K562 (cell line): ENCODE measurements around the gene BICC1. TPM values are rescaled to one million over a fixed set of nuclear protein-coding genes. Genes with fewer than 3 reads are reported as not detected.

Experiments
- ATAC-seq: fragments of 200-7000 bp; cut with Tn5 transposase; 3 replicates; pipeline ENCODE4 v1.9.1; 2020; ENCODE audit warnings: moderate library complexity
- BruUV-seq: library from RNA; stranded (reverse); fragments of 400-500 nt; replicated peaks from 2 replicates; lab custom pipeline; 2021; lab: Mats Ljungman, UMichigan
- CTCF ChIA-PET: fragments of 300-600 bp; formaldehyde crosslinking; extraction: SDS; loops from one replicate; lab custom pipeline; 2021; ENCODE audit warnings: low intra/inter-chr PET ratio; lab: Yijun Ruan, JAX
- POLR2A ChIA-PET: fragments of 300-600, 350-650 bp; sonication (Branson Sonifier 250); formaldehyde crosslinking; extraction: SDS; loops from one replicate; lab custom pipeline; 2021; ENCODE audit warnings: antibody characterized with exemption, inconsistent platforms; lab: Yijun Ruan, JAX
- DNase-seq, 4 experiments: peaks; one replicate each; pipeline versions ENCODE4 v3.0.0 to v3.0.0-alpha.2; 2011 to 2018; ENCODE audit warnings: low spot score in 3 of 4, mixed read lengths in 3 of 4; ENCODE audit errors: extremely low read depth in 1 of 4
- FAIRE-seq: peaks from 2 replicates; lab custom pipeline; 2011; peaks lifted over from hg19 to GRCh38; lab: Jason Lieb, UNC
- H2AFZ ChIP-seq: 2 replicates; pipeline ENCODE4 v1.6.0; 2011; ENCODE audit warnings: low read depth, low read length, control low read depth, inconsistent platforms
- H3K27ac ChIP-seq: fragments of 200-600 bp; 3 replicates; pipeline ENCODE4 v1.8.0; 2011; ENCODE audit warnings: low read depth, mild to moderate bottlenecking, control low read depth, inconsistent platforms, low read length, moderate library complexity, mixed read lengths; ENCODE audit errors: extremely low read depth
- H3K27me3 ChIP-seq, 2 experiments: fragments of 300-600 bp in 1 of 2; 2 replicates in 1 of 2; 3 replicates in 1 of 2; pipeline versions ENCODE4 v1.6.0 to v1.8.0; 2011; ENCODE audit warnings: inconsistent platforms in 2 of 2, low read length in 2 of 2, mild to moderate bottlenecking in 1 of 2, mixed read lengths in 1 of 2, moderate library complexity in 1 of 2; ENCODE audit not compliant: control insufficient read depth in 2 of 2, insufficient read depth in 2 of 2
- H3K36me3 ChIP-seq: fragments of 300-600 bp; 3 replicates; pipeline ENCODE4 v1.8.0; 2011; ENCODE audit warnings: mild to moderate bottlenecking, low read length, inconsistent platforms; ENCODE audit not compliant: control insufficient read depth, insufficient read depth
- H3K4me1 ChIP-seq, 2 experiments: fragments of 200-600 bp in 1 of 2; replicated peaks in 1 of 2; 2 replicates in 1 of 2; 3 replicates in 1 of 2; pipeline versions ENCODE4 v1.5.1 to v1.8.0; 2011; ENCODE audit warnings: inconsistent platforms in 2 of 2, low read length in 2 of 2, mild to moderate bottlenecking in 1 of 2, mixed read lengths in 1 of 2, moderate library complexity in 1 of 2; ENCODE audit not compliant: control insufficient read depth in 2 of 2, insufficient read depth in 2 of 2
- H3K4me2 ChIP-seq: 2 replicates; pipeline ENCODE4 v1.6.1; 2011; ENCODE audit warnings: low read length, control low read depth, inconsistent platforms, mixed read lengths; ENCODE audit not compliant: insufficient read depth
- H3K4me3 ChIP-seq: fragments of 200-600 bp; sonication (generic), shearing (Covaris generic); 2 replicates; pipeline ENCODE4 v1.5.1; 2016; ENCODE audit warnings: control low read depth, inconsistent platforms
- H3K79me2 ChIP-seq: fragments of 200-600 bp; 3 replicates; pipeline ENCODE4 v1.8.0; 2011; ENCODE audit warnings: low read length, inconsistent platforms; ENCODE audit not compliant: control insufficient read depth, insufficient read depth
- H3K9ac ChIP-seq, 2 experiments: 2 replicates each; pipeline versions ENCODE4 v1.6.0 to v1.6.1; 2011; ENCODE audit warnings: low read depth in 2 of 2, low read length in 2 of 2, control low read depth in 1 of 2, inconsistent platforms in 1 of 2, mild to moderate bottlenecking in 1 of 2, mixed read lengths in 1 of 2; ENCODE audit not compliant: insufficient read depth in 1 of 2
- H3K9me1 ChIP-seq: one replicate; pipeline ENCODE4 v1.6.0; 2011; ENCODE audit warnings: inconsistent platforms, mild to moderate bottlenecking, low read length, moderate library complexity; ENCODE audit not compliant: control insufficient read depth, insufficient read depth
- H3K9me3 ChIP-seq: replicated peaks from 2 replicates; pipeline ENCODE4 v1.5.1; 2011; ENCODE audit warnings: low read depth, low read length, inconsistent platforms; ENCODE audit not compliant: control insufficient read depth, insufficient read depth
- H4K20me1 ChIP-seq: replicated peaks from 2 replicates; pipeline ENCODE4 v1.6.1; 2011; ENCODE audit warnings: low read length, inconsistent platforms, mixed read lengths; ENCODE audit not compliant: control insufficient read depth, insufficient read depth
- HMGN3 ChIP-seq: IDR thresholded peaks from 2 replicates; pipeline ENCODE4 v1.6.1; 2011; ENCODE audit warnings: borderline replicate concordance, low read depth, mild to moderate bottlenecking, mixed read lengths, low read length; ENCODE audit not compliant: insufficient read length; ENCODE audit errors: extremely low read depth
- LCOR ChIP-seq: sonication (generic); formaldehyde crosslinking; IDR thresholded peaks from 2 replicates; pipeline ENCODE4 v1.8.0; 2022; ENCODE audit warnings: mild to moderate bottlenecking, missing genetic modification reagents
- PBX2 ChIP-seq, 2 experiments: IDR thresholded peaks in 1 of 2; conservative IDR thresholded peaks in 1 of 2; 2 replicates each; pipeline ENCODE4 v1.6.1; 2016; ENCODE audit warnings: low read depth in 2 of 2, mild to moderate bottlenecking in 1 of 2, missing compliant biosample characterization in 1 of 2, missing genetic modification characterization in 1 of 2, moderate library complexity in 1 of 2
- ZNF586 ChIP-seq: fragments of 450-650 bp; formaldehyde crosslinking; conservative IDR thresholded peaks from 2 replicates; pipeline ENCODE4 v1.4.0; 2020; ENCODE audit warnings: mild to moderate bottlenecking, moderate library complexity
- WGBS: fragments of 100-300 bp; shearing (Covaris generic); methylation state at CpG from one replicate; pipeline ENCODE4 v1.1.6; 2016; ENCODE audit warnings: low coverage, mixed read lengths; ENCODE audit not compliant: insufficient coverage; ENCODE audit errors: missing lambda C conversion rate; 5-methylcytosine and 5-hydroxymethylcytosine counted together
- in situ Hi-C: fragments of 300-500 bp; cut with MboI; formaldehyde crosslinking; loops from 4 replicates; pipeline ENCODE4 v1.15.0; 2018; ENCODE audit warnings: inconsistent platforms, mixed read lengths
- intact Hi-C: fragments of 100-400 bp; cut with micrococcal nuclease; formaldehyde crosslinking; loops from 2 replicates; pipeline ENCODE4 v1.14.2; 2022
- polyA plus RNA-seq, 8 experiments: library from polyadenylated mRNA; depleted of rRNA in 4 of 8; stranded (reverse) in 5 of 8; unstranded in 3 of 8; fragments of >200 nt; fragmentation: Nextera tagmentation in 2 of 8; fragmentation: Illumina TruSeq in 1 of 8; extraction: Ambion mirVana in 2 of 8; extraction: Trizol in 1 of 8; gene quantifications; 2 replicates each; pipeline versions ENCODE4 v1.2.1 to v1.2.3, GENCODE V29; 2011 to 2014; ENCODE audit warnings: inconsistent platforms in 1 of 8, missing spikeins in 1 of 8
- total RNA-seq, 7 experiments: library from RNA; depleted of rRNA in 6 of 7; stranded (reverse); fragments of >200 nt in 6 of 7; fragmentation: Illumina TruSeq in 2 of 7; extraction: Trizol in 2 of 7; gene quantifications; 2 replicates each; pipeline versions ENCODE4 v1.2.1 to v1.2.3, GENCODE V29; 2011 to 2021; ENCODE audit warnings: low replicate concordance in 1 of 7

Gene BICC1
- total and polyA plus RNA-seq, 9 of the 15 experiments (the other 6 are each of a cell fraction or from before 2014, with no cell fraction given), result not detected

- no peaks in the 10 kb centered on the region for H3K27me3 ChIP-seq
- no peaks in the 10 kb centered on the region for H3K4me1 ChIP-seq
- H3K9me3 ChIP-seq, result no peaks in the 10 kb centered on the region
- H3K27ac ChIP-seq, result no peak overlapping the region
- in situ Hi-C loops, result loop anchor here (10.0 to 25.0 kb wide), 2 partner anchors 832 to 1029 kb away; no protein-coding TSS in a partner anchor
- no peaks in the 10 kb centered on the region for H4K20me1 ChIP-seq
- H3K9ac ChIP-seq, result no peak overlapping the region
- intact Hi-C loops, result loop anchor here (5.0 kb wide), 2 partner anchors 839 to 1024 kb away; no protein-coding TSS in a partner anchor
- H2AFZ ChIP-seq, result no peak overlapping the region
- TF ChIP-seq HMGN3, result no peak
- no peak for TF ChIP-seq LCOR (CRISPR knock-in tag)
- TF ChIP-seq PBX2 (CRISPR knock-in tag; IDR thresholded peaks at IDR 0.05; ENCODE audit: low read depth), result no peak
- TF ChIP-seq PBX2 (tag; conservative IDR thresholded peaks at IDR 0.05; ENCODE audit: low read depth), result no peak
- TF ChIP-seq ZNF586 (CRISPR knock-in tag), result no peak
- no peaks in the 10 kb centered on the region for H3K9me1 ChIP-seq
- DNase-seq, result no peak
- H3K4me2 ChIP-seq, result no peak overlapping the region
- H3K79me2 ChIP-seq, result no peaks in the 10 kb centered on the region
- no peak for ATAC-seq
- POLR2A ChIA-PET, result no interaction called here
- H3K4me3 ChIP-seq, result no peak overlapping the region
- FAIRE-seq, result no peak
- H3K36me3 ChIP-seq, result no peaks in the 10 kb centered on the region
- CTCF ChIA-PET, result interaction anchor here (2.1 kb wide), 1 partner anchor 839 kb away, joined by 11 read pairs; no protein-coding TSS in a partner anchor
- no TSS peak for BruUV-seq
- 4% methylated on average over 4 of the region's 4 CpGs for WGBS
These were observed 270.5 kb downstream of the BICC1 start for GRCh38 chr10:58782876-58783851.
